HCT116 (cell line): ENCODE measurements around the gene MAP4. TPM values are rescaled to one million over a fixed set of nuclear protein-coding genes. Genes with fewer than 3 reads are reported as not detected.
"Not testable (repeated sequence)": the region's sequence is repeated elsewhere in the genome, so short reads cannot be mapped to it uniquely, and the experiment has no call there.

Experiments
- ATAC-seq: fragments of 200-7000 bp; cut with Tn5 transposase; 2 replicates; pipeline ENCODE4 v1.9.1; 2020; ENCODE audit warnings: mild to moderate bottlenecking, moderate library complexity
- BruUV-seq: library from RNA; stranded (reverse); fragments of 400-500 nt; replicated peaks from 2 replicates; lab custom pipeline; 2021; lab: Mats Ljungman, UMichigan
- CTCF ChIA-PET: fragments of 300-600 bp; sonication (Branson Sonifier 250); formaldehyde crosslinking; loops from one replicate; lab custom pipeline; 2021; ENCODE audit warnings: antibody characterized with exemption; lab: Charles Lee
- POLR2A ChIA-PET: fragments of 300-600, 350-600 bp; sonication (Branson Sonifier 250); formaldehyde crosslinking; loops from one replicate; lab custom pipeline; 2021; ENCODE audit warnings: antibody characterized with exemption; lab: Charles Lee
- RAD21 ChIA-PET, 2 experiments: fragments of 300-600 bp; sonication (Branson Sonifier 250); formaldehyde crosslinking; loops; one replicate each; lab custom pipeline; 2023; ENCODE audit warnings: low total read pairs in 2 of 2; ENCODE audit not compliant: uncharacterized antibody in 2 of 2, unreplicated experiment in 2 of 2, low non-redundant PET in 1 of 2; lab: Charles Lee
- DNase-seq: peaks from one replicate; pipeline ENCODE4 v3.0.0-alpha.2; 2010; ENCODE audit warnings: low read depth, low spot score
- H2AFZ ChIP-seq: fragments of 200-600 bp; shearing (Covaris generic), sonication (generic); 2 replicates; pipeline ENCODE4 v1.6.1; 2017; ENCODE audit warnings: low read depth, mixed run types, mixed read lengths, antibody characterized with exemption, low read length; ENCODE audit not compliant: poor library complexity, severe bottlenecking
- H3K27ac ChIP-seq: 2 replicates; pipeline ENCODE4 v1.5.1; 2012; ENCODE audit warnings: low read depth, low read length
- H3K27me3 ChIP-seq: fragments of 200-600 bp; sonication (generic); 2 replicates; pipeline ENCODE4 v1.6.1; 2016; ENCODE audit warnings: mixed run types, low read length, mixed read lengths; ENCODE audit not compliant: insufficient read depth
- H3K36me3 ChIP-seq, 2 experiments: fragments of 200-500 bp in 1 of 2; fragments of 200-600 bp in 1 of 2; sonication (Bioruptor generic) in 1 of 2; sonication (generic) in 1 of 2; 2 replicates each; pipeline versions ENCODE4 v1.5.1 to v1.6.1; 2014 to 2016; ENCODE audit warnings: low read length in 2 of 2, inconsistent platforms in 1 of 2, mixed read lengths in 1 of 2, mixed run types in 1 of 2; ENCODE audit not compliant: insufficient read depth in 2 of 2, control insufficient read depth in 1 of 2
- H3K4me1 ChIP-seq, 2 experiments: fragments of 200-600 bp in 1 of 2; sonication (generic) in 1 of 2; 2 replicates each; pipeline versions ENCODE4 v1.5.1 to v1.6.1; 2012 to 2017; ENCODE audit warnings: low read length in 2 of 2, inconsistent platforms in 1 of 2, mild to moderate bottlenecking in 1 of 2, mixed read lengths in 1 of 2, mixed run types in 1 of 2, moderate library complexity in 1 of 2; ENCODE audit not compliant: insufficient read depth in 2 of 2, control insufficient read depth in 1 of 2
- H3K4me2 ChIP-seq: fragments of 200-600 bp; sonication (generic); 2 replicates; pipeline ENCODE4 v1.6.1; 2017; ENCODE audit warnings: mixed run types, low read length, mixed read lengths
- H3K4me3 ChIP-seq, 2 experiments: fragments of 200-600 bp in 1 of 2; sonication (generic) in 1 of 2; replicated peaks in 1 of 2; 2 replicates each; pipeline ENCODE4 v1.5.1; 2011 to 2016; ENCODE audit warnings: low read length in 2 of 2, control low read depth in 1 of 2, low read depth in 1 of 2, mild to moderate bottlenecking in 1 of 2, mixed read lengths in 1 of 2, mixed run types in 1 of 2
- H3K79me2 ChIP-seq: fragments of 200-600 bp; sonication (generic); 2 replicates; pipeline ENCODE4 v1.6.1; 2017; ENCODE audit warnings: mild to moderate bottlenecking, mixed run types, low read length, moderate library complexity, mixed read lengths; ENCODE audit not compliant: insufficient read depth
- H3K9ac ChIP-seq: fragments of 200-600 bp; sonication (generic); 2 replicates; pipeline ENCODE4 v1.6.1; 2016; ENCODE audit warnings: low read length, mixed read lengths
- H3K9me2 ChIP-seq: fragments of 200-600 bp; sonication (generic), shearing (Covaris generic); 2 replicates; pipeline ENCODE4 v1.6.1; 2017; ENCODE audit warnings: mixed run types, mild to moderate bottlenecking, moderate library complexity; ENCODE audit not compliant: insufficient read depth
- H3K9me3 ChIP-seq, 2 experiments: fragments of 200-500 bp in 1 of 2; fragments of 200-600 bp in 1 of 2; sonication (Bioruptor generic) in 1 of 2; sonication (generic) in 1 of 2; 2 replicates each; pipeline ENCODE4 v1.6.1; 2014 to 2017; ENCODE audit warnings: low read length in 2 of 2, mixed read lengths in 2 of 2, inconsistent platforms in 1 of 2, low read depth in 1 of 2, mild to moderate bottlenecking in 1 of 2, mixed run types in 1 of 2, moderate library complexity in 1 of 2; ENCODE audit not compliant: control insufficient read depth in 1 of 2, insufficient read depth in 1 of 2
- H4K20me1 ChIP-seq: fragments of 200-600 bp; sonication (generic), shearing (Covaris generic); 2 replicates; pipeline ENCODE4 v1.6.1; 2017; ENCODE audit warnings: mixed run types, mild to moderate bottlenecking, moderate library complexity; ENCODE audit not compliant: insufficient read depth
- POLR2AphosphoS5 ChIP-seq: IDR thresholded peaks from 2 replicates; pipeline ENCODE4 v1.6.1; 2011; ENCODE audit warnings: mild to moderate bottlenecking, low read depth, low read length, moderate library complexity
- REST ChIP-seq: IDR thresholded peaks from 2 replicates; pipeline ENCODE4 v1.6.1; 2012; ENCODE audit warnings: low read depth
- SIN3A ChIP-seq: IDR thresholded peaks from 2 replicates; pipeline ENCODE4 v1.6.1; 2012; ENCODE audit warnings: low read depth
- intact Hi-C: fragments of 100-400 bp; cut with micrococcal nuclease; formaldehyde crosslinking; loops from 2 replicates; pipeline ENCODE4 v1.10.0; 2022
- total RNA-seq: library from RNA; stranded (reverse); gene quantifications from one replicate; pipeline ENCODE4 v1.2.1, GENCODE V29; 2021; ENCODE audit not compliant: unreplicated experiment

Gene MAP4
- total RNA-seq, 1 experiment from 2014 or later: 200 TPM

DNA sequence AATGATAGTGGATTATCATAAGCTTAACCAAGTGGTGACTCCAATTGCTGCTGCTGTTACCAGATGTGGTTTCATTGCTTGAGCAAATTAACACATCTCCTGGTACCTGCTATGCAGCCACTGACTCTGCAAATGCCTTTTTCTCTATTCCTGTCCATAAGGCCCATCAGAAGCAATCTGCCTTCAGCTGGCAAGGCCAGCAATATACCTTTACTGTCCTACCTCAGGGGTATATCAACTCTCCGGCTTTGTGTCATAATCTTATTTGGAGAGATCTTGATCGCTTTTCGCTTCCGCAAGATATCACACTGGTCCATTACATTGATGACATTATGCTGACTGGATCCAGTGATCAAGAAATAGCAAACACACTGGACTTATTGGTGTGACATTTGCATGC is 9.4 kb downstream of the MAP4 start:
- peaks cover 67% of the 10 kb centered on the region for H3K79me2 ChIP-seq
- BruUV-seq, H2AFZ ChIP-seq, H3K9me3 ChIP-seq, POLR2A ChIA-PET, H3K36me3 ChIP-seq, intact Hi-C loops, RAD21 ChIA-PET, H3K9me2 ChIP-seq, H3K4me1 ChIP-seq, H3K27ac ChIP-seq, ATAC-seq, H3K4me2 ChIP-seq, H3K9ac ChIP-seq, H3K4me3 ChIP-seq, H3K27me3 ChIP-seq, CTCF ChIA-PET, H4K20me1 ChIP-seq, DNase-seq: not testable (repeated sequence)

- H3K36me3 ChIP-seq: no peaks in the 10 kb centered on the region
- DNase-seq: no peak
- H4K20me1 ChIP-seq: no peaks in the 10 kb centered on the region
These were observed 11.5 kb downstream of the MAP4 start for GRCh38 chr3:48004694-48005093.

More at GRCh38 chr3:48004694-48005093, 11.5 kb downstream of the MAP4 start:
- Histone ChIP-seq H3K4me2 (no peak overlapping the region), H3K27me3 (no peaks in the 10 kb centered on the region)
- TF ChIP-seq SIN3A (no peak), REST (no peak), POLR2AphosphoS5 (no peak)
- TF ChIP-seq, all 23 proteins: peak for 0
- intact Hi-C loops: no loop called here
- no peak for ATAC-seq
- Histone ChIP-seq H3K4me1 (no peaks in the 10 kb centered on the region), H3K9me3 (no peaks in the 10 kb centered on the region), H3K9ac (no peak overlapping the region), H3K79me2 (peaks cover 67% of the 10 kb centered on the region), H3K4me3 (no peak overlapping the region), H3K27ac (no peak overlapping the region), H3K9me2 (no peaks in the 10 kb centered on the region), H2AFZ (no peak overlapping the region)
- BruUV-seq: no TSS peak
- POLR2A ChIA-PET: no interaction called here
- RAD21 ChIA-PET: no interaction called here
- CTCF ChIA-PET: interaction anchor here (1.2 kb wide), 1 partner anchor 15 kb away, joined by 3 read pairs; no protein-coding TSS in a partner anchor
